HEK293 (cell line): ENCODE measurements around the gene CABP7.

Source experiments
- CTCF ChIA-PET: fragments of 350-600 bp; formaldehyde crosslinking; extraction: SDS; loops from one replicate; lab custom pipeline; 2021; ENCODE audit warnings: antibody characterized with exemption; lab: Yijun Ruan, JAX
- POLR2A ChIA-PET: fragments of 300-600 bp; formaldehyde crosslinking; extraction: SDS; loops from one replicate; lab custom pipeline; 2020; ENCODE audit warnings: antibody characterized with exemption, inconsistent platforms; lab: Yijun Ruan, JAX
- H3K27ac ChIP-seq: fragments of 200-500 bp; sonication (Bioruptor generic); 2 replicates; pipeline ENCODE4 v1.5.1; 2014; ENCODE audit warnings: low read depth, low read length, control low read depth, inconsistent platforms; ENCODE audit errors: extremely low read depth
- H3K36me3 ChIP-seq, 2 experiments: fragments of 200-500 bp in 1 of 2; sonication (Bioruptor generic) in 1 of 2; 1 replicate in 1 of 2; 2 replicates in 1 of 2; pipeline ENCODE4 v1.5.1; 2014 to 2017; ENCODE audit warnings: inconsistent platforms in 2 of 2, low read length in 2 of 2; ENCODE audit not compliant: control insufficient read depth in 2 of 2, insufficient read depth in 1 of 2
- H3K4me1 ChIP-seq: fragments of 200-500 bp; sonication (Bioruptor generic); 2 replicates; pipeline ENCODE4 v1.5.1; 2014; ENCODE audit warnings: mild to moderate bottlenecking, low read length, inconsistent platforms; ENCODE audit not compliant: control insufficient read depth, insufficient read depth
- H3K4me3 ChIP-seq: 2 replicates; pipeline ENCODE4 v1.5.1; 2011; ENCODE audit warnings: low read depth, mild to moderate bottlenecking, control low read depth, low read length, moderate library complexity
- H3K9me3 ChIP-seq: fragments of 200-500 bp; sonication (Bioruptor generic); 2 replicates; pipeline ENCODE4 v1.5.1; 2014; ENCODE audit warnings: low read depth, low read length, inconsistent platforms; ENCODE audit not compliant: control insufficient read depth, insufficient read depth
- BCL11A ChIP-seq: fragments of 450-650 bp; formaldehyde crosslinking; IDR thresholded peaks from 2 replicates; pipeline ENCODE4 v1.5.1; 2016; ENCODE audit warnings: low read depth, missing biosample characterization, missing genetic modification characterization
- GLIS1 ChIP-seq: fragments of 450-650 bp; formaldehyde crosslinking; IDR thresholded peaks from 2 replicates; pipeline ENCODE4 v1.5.1; 2016; ENCODE audit warnings: missing biosample characterization, missing genetic modification characterization
- KLF1 ChIP-seq: fragments of 450-650 bp; formaldehyde crosslinking; IDR thresholded peaks from 2 replicates; pipeline ENCODE4 v1.5.1; 2016; ENCODE audit warnings: missing biosample characterization, missing genetic modification characterization
- OVOL3 ChIP-seq: fragments of 450-650 bp; formaldehyde crosslinking; IDR thresholded peaks from 2 replicates; pipeline ENCODE4 v1.5.1; 2016; ENCODE audit warnings: missing biosample characterization, missing genetic modification characterization
- ZBTB17 ChIP-seq: fragments of 450-650 bp; formaldehyde crosslinking; IDR thresholded peaks from 2 replicates; pipeline ENCODE4 v1.5.1; 2016; ENCODE audit warnings: missing biosample characterization, missing genetic modification characterization
- ZFP69B ChIP-seq: fragments of 450-650 bp; formaldehyde crosslinking; IDR thresholded peaks from 2 replicates; pipeline ENCODE4 v1.5.1; 2016; ENCODE audit warnings: missing biosample characterization, missing genetic modification characterization
- ZNF121 ChIP-seq: fragments of 450-650 bp; formaldehyde crosslinking; IDR thresholded peaks from 2 replicates; pipeline ENCODE4 v1.5.1; 2016; ENCODE audit warnings: missing biosample characterization, missing genetic modification characterization
- ZNF266 ChIP-seq: fragments of 450-650 bp; formaldehyde crosslinking; IDR thresholded peaks from 2 replicates; pipeline ENCODE4 v1.5.1; 2016; ENCODE audit warnings: missing biosample characterization, missing genetic modification characterization, low read depth
- ZNF37A ChIP-seq: fragments of 450-650 bp; IDR thresholded peaks from 2 replicates; pipeline ENCODE4 v1.5.1; 2018; ENCODE audit warnings: missing biosample characterization, missing genetic modification characterization
- ZNF701 ChIP-seq: fragments of 450-650 bp; formaldehyde crosslinking; IDR thresholded peaks from 2 replicates; pipeline ENCODE4 v1.5.1; 2016; ENCODE audit warnings: missing biosample characterization, missing genetic modification characterization
- ZNF768 ChIP-seq: fragments of 450-650 bp; formaldehyde crosslinking; IDR thresholded peaks from 2 replicates; pipeline ENCODE4 v1.5.1; 2018; ENCODE audit warnings: missing biosample characterization, mild to moderate bottlenecking, missing genetic modification characterization
- TF ChIP-seq, protein P1 (sequence below): fragments of 450-650 bp; formaldehyde crosslinking; IDR thresholded peaks from 2 replicates; pipeline ENCODE4 v1.5.1; 2017; ENCODE audit warnings: missing biosample characterization, missing genetic modification characterization
- TF ChIP-seq, protein P2 (sequence below): fragments of 450-650 bp; formaldehyde crosslinking; IDR thresholded peaks from 2 replicates; pipeline ENCODE4 v1.5.1; 2016; ENCODE audit warnings: missing biosample characterization, missing genetic modification characterization
- TF ChIP-seq, protein P3 (sequence below): fragments of 450-650 bp; formaldehyde crosslinking; IDR thresholded peaks from 2 replicates; pipeline ENCODE4 v1.5.1; 2016; ENCODE audit warnings: missing biosample characterization, missing genetic modification characterization
- TF ChIP-seq, protein P4 (sequence below): IDR thresholded peaks from 2 replicates; pipeline ENCODE4 v1.6.1; 2011; ENCODE audit warnings: mild to moderate bottlenecking, low read depth, low read length, borderline replicate concordance

CABP7 gene

DNA sequence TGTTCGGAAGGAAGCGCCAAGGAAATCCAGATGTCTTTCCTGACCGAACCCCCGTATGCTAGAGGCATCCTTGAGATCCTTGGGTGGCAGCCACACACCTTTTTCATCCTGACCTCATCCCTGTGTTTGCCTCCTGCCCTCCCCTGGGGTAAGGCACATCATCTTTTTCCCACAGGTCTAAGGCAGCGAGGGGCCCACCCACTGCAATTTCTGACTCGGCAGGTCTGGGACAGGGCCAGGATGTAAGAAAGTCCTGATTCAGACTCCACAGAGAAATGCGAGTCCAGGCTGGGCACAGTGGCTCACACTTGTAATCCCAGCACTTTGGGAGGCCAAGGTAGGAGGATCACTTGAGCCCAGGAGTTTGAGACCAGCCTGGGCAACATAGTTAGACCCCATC, 36.5 kb downstream of the CABP7 start:
- ChIA-PET POLR2A (interaction anchor here (1.6 kb wide), 1 partner anchor 10 kb away, joined by 5 read pairs; the partner anchor contains the start of gene ZMAT5), CTCF (no interaction called here)
- TF ChIP-seq ZNF701 (tag by site-specific recombination) (no peak), KLF1 (tag by site-specific recombination) (0 out of 2 replicates have a peak, but pooled peaks have one; percentile 25), ZFP69B (tag by site-specific recombination) (no peak), GLIS1 (tag by site-specific recombination) (0 out of 2 replicates have a peak, but pooled peaks have one; percentile 30), ZBTB17 (peak; percentile 29; the same call in 1 of the 2 replicates), ZNF121 (peak; percentile 90), OVOL3 (no peak)
- TF ChIP-seq, protein P1, sequence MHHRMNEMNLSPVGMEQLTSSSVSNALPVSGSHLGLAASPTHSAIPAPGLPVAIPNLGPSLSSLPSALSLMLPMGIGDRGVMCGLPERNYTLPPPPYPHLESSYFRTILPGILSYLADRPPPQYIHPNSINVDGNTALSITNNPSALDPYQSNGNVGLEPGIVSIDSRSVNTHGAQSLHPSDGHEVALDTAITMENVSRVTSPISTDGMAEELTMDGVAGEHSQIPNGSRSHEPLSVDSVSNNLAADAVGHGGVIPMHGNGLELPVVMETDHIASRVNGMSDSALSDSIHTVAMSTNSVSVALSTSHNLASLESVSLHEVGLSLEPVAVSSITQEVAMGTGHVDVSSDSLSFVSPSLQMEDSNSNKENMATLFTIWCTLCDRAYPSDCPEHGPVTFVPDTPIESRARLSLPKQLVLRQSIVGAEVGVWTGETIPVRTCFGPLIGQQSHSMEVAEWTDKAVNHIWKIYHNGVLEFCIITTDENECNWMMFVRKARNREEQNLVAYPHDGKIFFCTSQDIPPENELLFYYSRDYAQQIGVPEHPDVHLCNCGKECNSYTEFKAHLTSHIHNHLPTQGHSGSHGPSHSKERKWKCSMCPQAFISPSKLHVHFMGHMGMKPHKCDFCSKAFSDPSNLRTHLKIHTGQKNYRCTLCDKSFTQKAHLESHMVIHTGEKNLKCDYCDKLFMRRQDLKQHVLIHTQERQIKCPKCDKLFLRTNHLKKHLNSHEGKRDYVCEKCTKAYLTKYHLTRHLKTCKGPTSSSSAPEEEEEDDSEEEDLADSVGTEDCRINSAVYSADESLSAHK (tag by site-specific recombination), result no peak
- Histone ChIP-seq H3K9me3 (no peaks in the 10 kb centered on the region), H3K4me3 (no peak overlapping the region), H3K27ac (no peak overlapping the region), H3K36me3 (no peaks in the 10 kb centered on the region; a peak in 1 of 3 replicates), H3K4me1 (peaks cover 2% of the 10 kb centered on the region; the same call in 1 of the 2 replicates)

DNA sequence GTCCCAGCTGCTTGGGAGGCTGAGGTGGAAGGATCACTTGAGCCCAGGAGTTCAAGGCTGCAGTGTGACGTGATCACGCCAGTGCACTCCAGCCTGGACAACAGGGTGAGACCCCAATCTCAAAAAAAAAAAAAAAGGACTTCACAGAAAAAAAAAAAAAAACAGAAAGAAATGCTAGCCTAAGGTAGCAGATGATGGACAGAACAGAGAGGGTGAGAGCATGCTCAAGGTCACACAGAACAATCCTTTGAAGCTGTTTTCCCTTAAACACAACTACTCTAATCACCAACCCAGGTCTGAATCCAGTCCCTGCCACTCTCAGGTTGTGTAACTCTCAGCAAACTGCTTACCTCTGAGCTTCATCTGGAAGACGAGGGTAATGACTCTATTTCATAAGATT, 37.3 kb downstream of the CABP7 start:
- Histone ChIP-seq H3K27ac (no peak overlapping the region), H3K36me3 (no peaks in the 10 kb centered on the region), H3K4me3 (no peak overlapping the region), H3K4me1 (peaks cover 2% of the 10 kb centered on the region; the same call in 1 of the 2 replicates), H3K9me3 (no peaks in the 10 kb centered on the region)
- ChIA-PET CTCF (interaction anchor here (0.5 kb wide), 1 partner anchor 15 kb away, joined by 3 read pairs; no protein-coding TSS in a partner anchor), POLR2A (interaction anchor here (0.7 to 1.6 kb wide), 4 partner anchors 9 to 372 kb away, joined by 3 to 5 read pairs (median 4); partner anchors contain the start of gene ZMAT5)
- TF ChIP-seq, protein P2, sequence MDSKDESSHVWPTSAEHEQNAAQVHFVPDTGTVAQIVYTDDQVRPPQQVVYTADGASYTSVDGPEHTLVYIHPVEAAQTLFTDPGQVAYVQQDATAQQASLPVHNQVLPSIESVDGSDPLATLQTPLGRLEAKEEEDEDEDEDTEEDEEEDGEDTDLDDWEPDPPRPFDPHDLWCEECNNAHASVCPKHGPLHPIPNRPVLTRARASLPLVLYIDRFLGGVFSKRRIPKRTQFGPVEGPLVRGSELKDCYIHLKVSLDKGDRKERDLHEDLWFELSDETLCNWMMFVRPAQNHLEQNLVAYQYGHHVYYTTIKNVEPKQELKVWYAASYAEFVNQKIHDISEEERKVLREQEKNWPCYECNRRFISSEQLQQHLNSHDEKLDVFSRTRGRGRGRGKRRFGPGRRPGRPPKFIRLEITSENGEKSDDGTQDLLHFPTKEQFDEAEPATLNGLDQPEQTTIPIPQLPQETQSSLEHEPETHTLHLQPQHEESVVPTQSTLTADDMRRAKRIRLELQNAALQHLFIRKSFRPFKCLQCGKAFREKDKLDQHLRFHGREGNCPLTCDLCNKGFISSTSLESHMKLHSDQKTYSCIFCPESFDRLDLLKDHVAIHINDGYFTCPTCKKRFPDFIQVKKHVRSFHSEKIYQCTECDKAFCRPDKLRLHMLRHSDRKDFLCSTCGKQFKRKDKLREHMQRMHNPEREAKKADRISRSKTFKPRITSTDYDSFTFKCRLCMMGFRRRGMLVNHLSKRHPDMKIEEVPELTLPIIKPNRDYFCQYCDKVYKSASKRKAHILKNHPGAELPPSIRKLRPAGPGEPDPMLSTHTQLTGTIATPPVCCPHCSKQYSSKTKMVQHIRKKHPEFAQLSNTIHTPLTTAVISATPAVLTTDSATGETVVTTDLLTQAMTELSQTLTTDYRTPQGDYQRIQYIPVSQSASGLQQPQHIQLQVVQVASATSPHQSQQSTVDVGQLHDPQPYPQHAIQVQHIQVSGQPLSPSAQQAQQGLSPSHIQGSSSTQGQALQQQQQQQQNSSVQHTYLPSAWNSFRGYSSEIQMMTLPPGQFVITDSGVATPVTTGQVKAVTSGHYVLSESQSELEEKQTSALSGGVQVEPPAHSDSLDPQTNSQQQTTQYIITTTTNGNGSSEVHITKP (tag by site-specific recombination), result no peak
- TF ChIP-seq ZNF266 (tag by site-specific recombination) (no peak), BCL11A (no peak), ZNF768 (peak; percentile 73; the same call in 1 of the 2 replicates)
- TF ChIP-seq, protein P3, sequence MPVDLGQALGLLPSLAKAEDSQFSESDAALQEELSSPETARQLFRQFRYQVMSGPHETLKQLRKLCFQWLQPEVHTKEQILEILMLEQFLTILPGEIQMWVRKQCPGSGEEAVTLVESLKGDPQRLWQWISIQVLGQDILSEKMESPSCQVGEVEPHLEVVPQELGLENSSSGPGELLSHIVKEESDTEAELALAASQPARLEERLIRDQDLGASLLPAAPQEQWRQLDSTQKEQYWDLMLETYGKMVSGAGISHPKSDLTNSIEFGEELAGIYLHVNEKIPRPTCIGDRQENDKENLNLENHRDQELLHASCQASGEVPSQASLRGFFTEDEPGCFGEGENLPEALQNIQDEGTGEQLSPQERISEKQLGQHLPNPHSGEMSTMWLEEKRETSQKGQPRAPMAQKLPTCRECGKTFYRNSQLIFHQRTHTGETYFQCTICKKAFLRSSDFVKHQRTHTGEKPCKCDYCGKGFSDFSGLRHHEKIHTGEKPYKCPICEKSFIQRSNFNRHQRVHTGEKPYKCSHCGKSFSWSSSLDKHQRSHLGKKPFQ (tag by site-specific recombination), result no peak

DNA sequence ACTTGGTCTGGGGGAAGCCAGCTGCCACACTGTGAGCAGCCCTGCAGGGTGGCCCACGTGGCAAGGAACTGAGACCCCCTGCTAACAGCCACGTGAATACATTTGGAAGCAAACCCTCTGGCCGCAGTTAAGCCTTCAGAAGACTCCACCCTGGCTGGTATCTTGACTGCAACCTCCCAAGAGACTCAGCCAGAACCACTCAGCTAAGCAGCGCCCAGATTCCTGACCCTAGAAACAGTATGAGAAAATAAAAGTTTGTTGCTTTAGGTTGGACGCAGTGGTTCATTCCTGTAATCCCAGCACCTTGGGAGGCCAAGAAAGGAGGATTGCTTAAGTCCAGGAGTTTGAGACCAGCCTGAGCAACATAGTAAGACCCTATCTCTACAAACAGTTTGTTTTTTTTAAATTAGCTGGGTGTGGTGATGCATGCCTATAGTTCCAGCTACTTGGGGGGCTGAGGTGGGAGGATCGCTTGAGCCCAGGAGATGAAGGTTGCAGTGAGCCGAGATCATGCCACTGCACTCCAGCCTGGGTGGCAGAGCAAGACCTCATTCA, 38.3 kb downstream of the CABP7 start:
- peaks cover 2% of the 10 kb centered on the region; the same call in 1 of the 2 replicates for H3K4me1 ChIP-seq
- CTCF ChIA-PET, result interaction anchor here (0.8 kb wide), 1 partner anchor 49 kb away, joined by 4 read pairs; no protein-coding TSS in a partner anchor
- H3K27ac ChIP-seq, result no peak overlapping the region
- no peak for TF ChIP-seq ZNF37A
- TF ChIP-seq, protein P4, sequence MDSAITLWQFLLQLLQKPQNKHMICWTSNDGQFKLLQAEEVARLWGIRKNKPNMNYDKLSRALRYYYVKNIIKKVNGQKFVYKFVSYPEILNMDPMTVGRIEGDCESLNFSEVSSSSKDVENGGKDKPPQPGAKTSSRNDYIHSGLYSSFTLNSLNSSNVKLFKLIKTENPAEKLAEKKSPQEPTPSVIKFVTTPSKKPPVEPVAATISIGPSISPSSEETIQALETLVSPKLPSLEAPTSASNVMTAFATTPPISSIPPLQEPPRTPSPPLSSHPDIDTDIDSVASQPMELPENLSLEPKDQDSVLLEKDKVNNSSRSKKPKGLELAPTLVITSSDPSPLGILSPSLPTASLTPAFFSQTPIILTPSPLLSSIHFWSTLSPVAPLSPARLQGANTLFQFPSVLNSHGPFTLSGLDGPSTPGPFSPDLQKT, result no peak
- TF ChIP-seq GLIS1 (tag by site-specific recombination), result peak; percentile 67
- TF ChIP-seq, protein P2 (tag by site-specific recombination), result peak; percentile 69
- no peaks in the 10 kb centered on the region for H3K36me3 ChIP-seq
- H3K4me3 ChIP-seq, result no peak overlapping the region
- H3K9me3 ChIP-seq, result no peaks in the 10 kb centered on the region
- POLR2A ChIA-PET, result interaction anchor here (0.9 kb wide), 1 partner anchor 9 kb away, joined by 3 read pairs; the partner anchor contains the start of genes UQCR10 and ZMAT5
